HG03469 (cell line): ENCODE measurements around the gene WNT7B.

Experiments
- ATAC-seq: cut with Tn5 transposase; IDR thresholded peaks from one replicate; pipeline ENCODE4 v1.9.1; 2021; ENCODE audit warnings: mild to moderate bottlenecking, moderate library complexity, moderate number of reproducible peaks; ENCODE audit not compliant: unreplicated experiment

The WNT7B gene

GRCh38 chr22:45879552-45879949, 97.4 kb downstream of the WNT7B start:
- ATAC-seq, result no peak

DNA sequence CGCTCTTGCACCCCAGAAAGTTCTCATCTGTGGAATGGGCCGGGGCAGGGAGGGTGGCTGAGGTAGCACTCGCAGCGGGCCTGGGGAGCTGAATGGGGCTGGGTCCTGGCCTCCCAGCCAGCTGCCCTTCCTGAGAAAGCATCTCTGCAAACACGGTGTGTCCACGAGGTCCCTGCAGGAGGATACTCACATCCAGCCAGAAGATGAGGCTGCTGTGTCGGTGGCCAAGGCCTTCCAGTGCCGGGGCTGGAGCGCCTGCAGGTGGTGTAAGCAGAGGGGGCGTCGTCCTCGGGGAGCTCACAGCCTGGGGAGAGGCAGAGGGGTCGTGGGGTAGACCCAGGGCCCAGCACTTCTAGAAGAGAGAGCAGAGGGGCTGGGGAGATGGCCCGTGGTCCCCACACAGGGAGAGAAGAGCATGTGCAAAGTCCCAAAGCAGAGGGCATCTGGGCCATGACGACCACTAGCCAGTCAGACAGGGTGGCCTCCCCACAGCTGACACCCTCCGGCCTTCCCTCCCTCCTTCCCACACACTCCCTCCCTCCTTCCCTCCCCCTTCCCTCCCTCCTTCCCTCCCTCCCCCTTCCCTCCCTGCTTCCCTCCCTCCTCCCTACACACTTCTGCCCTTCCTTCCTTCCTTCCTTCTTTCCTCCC, 97.9 kb downstream of the WNT7B start:
- ATAC-seq, result no peak

DNA sequence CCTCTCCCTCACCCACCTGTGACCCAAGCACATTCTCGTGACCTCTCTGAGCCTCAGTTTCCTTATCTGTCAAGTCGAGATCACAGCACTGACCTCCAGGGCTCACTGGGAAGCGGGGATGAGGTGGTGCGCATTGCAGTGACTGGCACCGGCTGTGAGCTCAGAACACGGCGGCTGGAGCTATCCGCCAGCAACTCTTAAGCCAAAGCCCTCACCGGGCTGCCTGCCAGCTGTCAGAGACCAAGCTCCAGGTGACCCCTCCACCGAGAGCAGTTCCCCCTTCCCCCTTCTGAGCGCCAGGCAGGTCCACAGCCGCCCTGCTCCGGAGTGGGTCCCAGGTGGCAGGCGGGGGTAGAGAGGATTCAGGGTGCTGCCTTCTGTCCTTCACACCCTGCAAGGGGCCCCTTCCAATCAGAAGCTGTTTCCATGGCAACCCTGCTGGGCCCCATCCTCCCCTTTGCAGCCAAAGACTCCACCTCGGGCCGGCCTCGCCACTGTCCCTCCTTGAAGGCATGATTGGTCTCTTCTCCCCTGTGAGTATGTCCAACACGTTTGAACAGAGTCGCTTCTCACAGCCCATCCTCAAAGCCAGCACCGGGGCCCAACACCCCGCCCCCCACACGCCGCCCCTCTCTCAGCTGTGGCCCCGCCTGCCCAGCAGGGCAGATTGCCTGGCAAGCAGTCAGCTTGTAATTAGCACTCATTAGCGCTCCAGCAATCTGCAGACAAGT, 98.7 kb downstream of the WNT7B start:
- ATAC-seq, result no peak

GRCh38 chr22:45877651-45878050, 99.3 kb downstream of the WNT7B start:
- no peak for ATAC-seq

- ATAC-seq, result no peak
Observed at GRCh38 chr22:45877036-45877380, 100.0 kb downstream of the WNT7B start.

DNA sequence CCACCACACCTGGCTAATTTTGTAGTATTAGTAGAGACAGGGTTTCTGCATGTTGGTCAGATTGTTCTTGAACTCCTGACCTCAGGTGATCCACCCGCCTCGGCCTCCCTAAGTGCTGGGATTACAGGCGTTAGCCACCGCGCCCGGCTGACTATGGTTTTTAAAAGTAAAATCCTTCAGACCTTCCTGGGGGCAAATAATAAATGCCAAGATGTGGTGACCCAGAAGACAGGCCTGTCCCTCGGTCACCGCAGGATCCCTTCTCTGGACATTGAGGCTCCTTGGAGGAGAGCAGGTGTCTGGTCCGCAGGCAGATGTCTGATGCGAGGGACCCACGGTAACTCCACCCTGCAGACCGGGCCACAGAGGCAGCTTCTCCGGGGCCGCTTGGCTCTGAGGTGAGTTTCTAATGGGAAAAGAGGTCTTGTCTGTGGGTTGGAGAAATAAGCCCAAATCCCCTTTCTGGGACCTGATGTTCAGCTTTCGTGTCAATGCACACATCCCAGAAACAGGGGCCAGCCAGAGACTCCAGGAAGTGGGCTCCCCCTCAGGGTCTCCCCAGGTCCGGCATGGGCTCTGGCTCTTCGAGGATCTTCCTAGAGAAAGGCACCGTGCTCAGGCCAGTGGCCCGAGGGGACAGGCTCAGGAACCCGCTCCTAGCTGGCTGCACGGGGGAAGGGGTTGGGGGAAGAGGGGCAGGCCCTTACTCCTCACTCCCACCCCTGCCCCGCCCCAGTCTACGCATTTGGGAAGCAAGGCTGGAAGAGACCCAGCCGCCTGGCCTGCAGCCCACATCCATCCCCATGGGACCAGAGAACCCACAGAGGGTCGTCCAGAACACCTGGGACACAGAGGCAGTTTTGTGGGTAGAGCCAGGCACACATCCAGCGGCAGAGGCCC, 100.6 kb downstream of the WNT7B start:
- no peak for ATAC-seq

GRCh38 chr22:45872659-45873263, 104.2 kb downstream of the WNT7B start:
- ATAC-seq, result no peak

DNA sequence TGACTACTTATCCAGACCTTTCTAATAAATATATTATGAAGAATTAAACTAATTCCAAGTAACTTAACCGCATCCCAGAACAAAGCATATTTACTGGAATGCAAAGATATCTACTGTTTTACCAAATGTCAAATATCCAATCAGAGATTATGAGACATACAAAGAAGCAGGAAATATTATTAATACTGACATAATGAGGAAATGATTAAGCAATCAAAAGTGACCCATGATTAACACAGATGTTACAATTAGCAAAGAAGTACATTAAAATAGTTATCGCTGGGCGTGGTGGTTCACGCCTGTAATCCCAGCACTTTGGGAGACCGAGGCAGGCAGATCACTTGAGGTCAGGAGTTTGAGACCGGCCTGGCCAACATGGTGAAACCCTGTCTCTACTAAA, 105.2 kb downstream of the WNT7B start:
- no peak for ATAC-seq
